Lung (tissue), 12 donors: ENCODE data around the gene MBNL1. TPM values are rescaled to one million over a fixed set of nuclear protein-coding genes. Genes with fewer than 3 reads are reported as not detected.

ENCODE experiments used
- ATAC-seq: fragments of 200-7000 bp; cut with Tn5 transposase; one replicate; pipeline ENCODE4 v1.9.1; 2020; ENCODE audit warnings: moderate number of reproducible peaks; ENCODE audit not compliant: insufficient read depth, low FRiP score
- DNase-seq, 3 donors: peaks; one replicate each; pipeline ENCODE4 v3.0.0-alpha.2; 2013 to 2017
- H3K27ac ChIP-seq, 2 donors: one replicate each; pipeline ENCODE4 v1.5.1; 2013; ENCODE audit warnings: mild to moderate bottlenecking in 2 of 2, moderate library complexity in 2 of 2, control low read depth in 1 of 2, inconsistent platforms in 1 of 2, low read depth in 1 of 2, low read length in 1 of 2
- H3K27me3 ChIP-seq, 3 donors: one replicate each; pipeline ENCODE4 v1.5.1; 2013; ENCODE audit warnings: low read length in 2 of 3; ENCODE audit not compliant: control insufficient read depth in 3 of 3, insufficient read depth in 3 of 3
- H3K36me3 ChIP-seq, 4 donors: one replicate each; pipeline ENCODE4 v1.5.1; 2013; ENCODE audit warnings: low read length in 4 of 4, mild to moderate bottlenecking in 1 of 4, moderate library complexity in 1 of 4; ENCODE audit not compliant: control insufficient read depth in 4 of 4, insufficient read depth in 4 of 4
- H3K4me1 ChIP-seq, 5 donors: one replicate each; pipeline ENCODE4 v1.5.1; 2013; ENCODE audit warnings: low read length in 5 of 5, mild to moderate bottlenecking in 2 of 5, moderate library complexity in 1 of 5; ENCODE audit not compliant: control insufficient read depth in 5 of 5, insufficient read depth in 5 of 5
- H3K4me3 ChIP-seq: one replicate; pipeline ENCODE4 v1.5.1; 2013; ENCODE audit warnings: mild to moderate bottlenecking, control low read depth, moderate library complexity
- H3K9ac ChIP-seq, 2 donors: one replicate each; pipeline ENCODE4 v1.5.1; 2013; ENCODE audit warnings: low read length in 2 of 2, control low read depth in 1 of 2; ENCODE audit not compliant: insufficient read depth in 1 of 2
- H3K9me3 ChIP-seq, 4 donors: one replicate each; pipeline ENCODE4 v1.5.1; 2013; ENCODE audit warnings: low read length in 3 of 4, mild to moderate bottlenecking in 1 of 4, moderate library complexity in 1 of 4; ENCODE audit not compliant: control insufficient read depth in 4 of 4, insufficient read depth in 3 of 4
- CTCF ChIP-seq: IDR thresholded peaks from 2 replicates; pipeline ENCODE4 v1.5.1; 2012; ENCODE audit warnings: mild to moderate bottlenecking; ENCODE audit errors: control extremely low read depth, extremely low read depth
- WGBS, 2 donors: extraction: QIAGEN DNeasy Blood & Tissue Kit; methylation state at CpG; one replicate each; pipeline ENCODE4 v1.1.7; 2013; 5-methylcytosine and 5-hydroxymethylcytosine counted together
- polyA plus RNA-seq, 2 donors: library from polyadenylated mRNA; stranded (reverse); fragments of 200-250 nt; gene quantifications; one replicate each; pipeline ENCODE4 v1.2.1, GENCODE V29; 2013
- total RNA-seq, 2 donors: library from RNA; depleted of rRNA in 1 of 2; stranded (reverse); fragments of >200 nt in 1 of 2; gene quantifications; one replicate each; pipeline ENCODE4 v1.2.1, GENCODE V29; 2014 to 2021
- donor health status: control.
- donor health status: control.
- donor health status: Bipolar disorder and iron deficiency.
- donor health status: healthy.
- donor health status: DM: yes; HTN: yes; CAD: no.

Gene MBNL1
- total and polyA plus RNA-seq, 4 donors: 55.3 to 266 (median 165) TPM

- no peaks in the 10 kb centered on the region for H3K27me3 ChIP-seq
- peaks cover 1 to 21% (median 8%) of the 10 kb centered on the region in 5 donors for H3K4me1 ChIP-seq
- H3K4me3 ChIP-seq: no peak overlapping the region
- peak overlapping the region in 1 of 2 donors; percentile 33 for H3K27ac ChIP-seq
- no peaks in the 10 kb centered on the region for H3K36me3 ChIP-seq
- WGBS, 2 donors: 84 to 91% methylated on average over 3 of the region's 3 CpGs
- ATAC-seq: no peak
- H3K9me3 ChIP-seq: no peaks in the 10 kb centered on the region
- DNase-seq: no peak
- no peak for TF ChIP-seq CTCF
- no peak overlapping the region for H3K9ac ChIP-seq
Observed at GRCh38 chr3:152314677-152315353, 46.1 kb downstream of the MBNL1 start.

GRCh38 chr3:152315623-152316022 lies 46.9 kb downstream of the MBNL1 start:
- no peak for ATAC-seq
- Histone ChIP-seq H3K9me3 (no peaks in the 10 kb centered on the region), H3K27ac (peak overlapping the region in 1 of 2 donors; percentile 33), H3K9ac (no peak overlapping the region), H3K36me3 (no peaks in the 10 kb centered on the region), H3K27me3 (no peaks in the 10 kb centered on the region), H3K4me1 (peaks cover 1 to 24% (median 5%) of the 10 kb centered on the region in 5 donors), H3K4me3 (no peak overlapping the region)
- no peak for DNase-seq
- WGBS, 2 donors: 68 to 75% methylated on average over 6 of the region's 6 CpGs
- no peak for TF ChIP-seq CTCF

- Histone ChIP-seq H3K9ac (no peak overlapping the region), H3K4me1 (peaks cover 1 to 25% (median 5%) of the 10 kb centered on the region in 5 donors), H3K27me3 (no peaks in the 10 kb centered on the region), H3K9me3 (no peaks in the 10 kb centered on the region), H3K4me3 (no peak overlapping the region), H3K36me3 (no peaks in the 10 kb centered on the region), H3K27ac (peak overlapping the region in 1 of 2 donors; percentile 33)
- DNase-seq: no peak
- 84 to 88% methylated on average over 1 of the region's 1 CpG for WGBS, 2 donors
- TF ChIP-seq CTCF: no peak
- no peak for ATAC-seq
Observed at GRCh38 chr3:152316318-152316717, 47.6 kb downstream of the MBNL1 start.
